ENCODE data around the gene TIMM10B.

DNA sequence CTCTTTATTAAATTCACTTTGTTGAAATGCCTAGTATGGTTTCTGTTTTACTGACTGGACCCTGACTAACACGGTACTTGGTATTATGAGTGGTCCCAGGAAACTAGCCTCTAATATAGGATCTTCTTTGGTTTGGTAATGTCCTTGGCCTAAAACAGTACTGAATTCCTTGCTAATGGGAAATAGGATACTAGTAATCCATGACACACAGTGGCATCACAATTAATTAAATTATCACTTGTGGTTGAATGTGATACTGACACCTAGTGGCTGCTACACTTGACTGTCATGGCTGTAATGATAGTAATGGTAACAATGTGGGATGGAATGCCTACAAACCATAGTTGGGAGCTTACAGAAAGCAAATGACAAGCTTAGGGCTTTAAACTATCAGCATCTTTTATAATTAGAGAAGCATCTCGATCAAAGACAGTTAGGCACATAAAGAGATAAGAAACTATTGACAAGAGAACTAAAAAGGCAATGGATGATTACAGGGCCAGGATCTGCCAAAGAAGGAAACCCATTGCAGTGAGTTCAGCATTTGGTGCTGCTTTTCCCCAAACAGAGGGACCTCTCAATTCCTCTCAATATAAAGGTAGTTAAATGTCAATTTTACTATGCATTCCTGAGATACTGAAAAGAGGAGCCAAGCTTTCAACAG lies 24.4 kb downstream of the TIMM10B start:
- TF ChIP-seq CEBPB (IDR thresholded peaks at IDR 0.05; ENCODE audit: low read depth, low read length) (no peak), MAFK (IDR thresholded peaks at IDR 0.05; ENCODE audit: low read depth, low read length) (no peak), MXI1 (IDR thresholded peaks at IDR 0.05; ENCODE audit: borderline replicate concordance, low read depth, low read length) (no peak), POLR2A (IDR thresholded peaks at IDR 0.05; ENCODE audit: low read depth, low read length) (no peak), RAD21 (IDR thresholded peaks at IDR 0.05; ENCODE audit: low read length) (peak; percentile 47), SMC3 (IDR thresholded peaks at IDR 0.05; ENCODE audit: low read depth, low read length) (peak; percentile 53; the same call in 1 of the 2 replicates), BHLHE40 (IDR thresholded peaks at IDR 0.05; ENCODE audit: low read depth, low read length) (peak; percentile 29; the same call in 1 of the 2 replicates)
- TF ChIP-seq, protein P1, sequence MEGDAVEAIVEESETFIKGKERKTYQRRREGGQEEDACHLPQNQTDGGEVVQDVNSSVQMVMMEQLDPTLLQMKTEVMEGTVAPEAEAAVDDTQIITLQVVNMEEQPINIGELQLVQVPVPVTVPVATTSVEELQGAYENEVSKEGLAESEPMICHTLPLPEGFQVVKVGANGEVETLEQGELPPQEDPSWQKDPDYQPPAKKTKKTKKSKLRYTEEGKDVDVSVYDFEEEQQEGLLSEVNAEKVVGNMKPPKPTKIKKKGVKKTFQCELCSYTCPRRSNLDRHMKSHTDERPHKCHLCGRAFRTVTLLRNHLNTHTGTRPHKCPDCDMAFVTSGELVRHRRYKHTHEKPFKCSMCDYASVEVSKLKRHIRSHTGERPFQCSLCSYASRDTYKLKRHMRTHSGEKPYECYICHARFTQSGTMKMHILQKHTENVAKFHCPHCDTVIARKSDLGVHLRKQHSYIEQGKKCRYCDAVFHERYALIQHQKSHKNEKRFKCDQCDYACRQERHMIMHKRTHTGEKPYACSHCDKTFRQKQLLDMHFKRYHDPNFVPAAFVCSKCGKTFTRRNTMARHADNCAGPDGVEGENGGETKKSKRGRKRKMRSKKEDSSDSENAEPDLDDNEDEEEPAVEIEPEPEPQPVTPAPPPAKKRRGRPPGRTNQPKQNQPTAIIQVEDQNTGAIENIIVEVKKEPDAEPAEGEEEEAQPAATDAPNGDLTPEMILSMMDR (conservative IDR thresholded peaks at IDR 0.05; ENCODE audit: low read depth, low read length), result peak; percentile 67

Data from IMR-90 (cell line).